Hepatocyte (in vitro differentiated cells): ENCODE results near the gene TMEM248.

Source experiments
- CTCF ChIP-seq: fragments of 200-600 bp; sonication (generic); IDR thresholded peaks from 2 replicates; pipeline ENCODE4 v1.5.1; 2016; ENCODE audit warnings: antibody characterized with exemption, mild to moderate bottlenecking; ENCODE audit not compliant: poor library complexity
- EZH2 ChIP-seq: fragments of 200-600 bp; sonication (generic); IDR thresholded peaks from 2 replicates; pipeline ENCODE4 v1.6.1; 2016; ENCODE audit warnings: antibody characterized with exemption, mild to moderate bottlenecking, borderline replicate concordance

GRCh38 chr7:66958538-66959350, 37.7 kb downstream of the TMEM248 start:
- TF ChIP-seq CTCF, result no peak
- TF ChIP-seq EZH2, result no peak
